GM18505 (cell line): Measurements from ENCODE around the gene NTSR1.

Experiments
- ATAC-seq: cut with Tn5 transposase; IDR thresholded peaks from one replicate; pipeline ENCODE4 v1.9.1; 2021; ENCODE audit not compliant: unreplicated experiment
- POLR2A ChIP-seq: IDR thresholded peaks from 4 replicates; pipeline ENCODE4 v1.6.1; 2011; ENCODE audit warnings: borderline replicate concordance; ENCODE audit not compliant: insufficient read depth, insufficient read length; ENCODE audit errors: extremely low read depth

Gene NTSR1

GRCh38 chr20:62692801-62693523 is 15.7 kb upstream of the NTSR1 start:
- no peak for ATAC-seq
- no peak for TF ChIP-seq POLR2A

DNA sequence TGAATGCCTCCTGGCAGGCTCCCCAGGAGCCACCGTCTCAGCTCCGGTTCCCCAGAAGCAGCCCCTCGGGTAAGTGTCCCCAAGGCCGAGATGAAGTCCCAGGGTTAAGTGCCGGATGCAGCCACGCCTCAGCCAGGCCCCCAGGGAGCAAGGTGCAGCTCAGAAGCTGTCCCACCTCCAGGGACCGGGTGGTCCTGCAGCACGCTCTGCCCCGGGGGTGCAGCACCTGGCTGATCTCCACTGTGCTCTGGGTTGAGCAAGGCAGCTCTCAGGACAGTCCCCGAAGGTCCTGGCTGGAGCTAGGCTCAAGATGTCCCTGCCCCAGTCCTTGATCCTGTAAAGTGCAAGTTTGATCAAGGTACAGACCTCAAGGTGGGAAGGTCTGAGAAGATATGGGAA is 15.1 kb upstream of the NTSR1 start:
- ATAC-seq, result no peak
- TF ChIP-seq POLR2A, result no peak

DNA sequence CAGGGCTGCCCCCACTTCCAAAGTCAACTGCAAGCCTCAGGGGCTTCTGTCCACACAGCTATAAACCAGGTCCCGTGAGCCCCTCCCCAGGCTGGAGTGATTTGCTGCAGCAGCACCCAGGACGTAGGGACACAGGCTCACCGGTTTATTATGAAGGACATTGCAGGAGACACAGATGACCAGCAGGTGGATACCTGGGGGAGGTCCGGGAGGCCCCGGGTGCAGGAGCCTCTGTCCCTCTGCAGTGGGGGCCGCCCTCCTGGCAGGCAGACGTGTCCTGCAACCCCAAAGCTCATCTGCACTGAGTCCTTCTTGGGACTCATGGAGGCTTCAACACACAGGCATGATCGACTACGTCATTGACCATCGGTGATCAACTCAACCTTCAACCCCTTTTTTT is 14.5 kb upstream of the NTSR1 start:
- no peak for ATAC-seq
- TF ChIP-seq POLR2A, result no peak

DNA sequence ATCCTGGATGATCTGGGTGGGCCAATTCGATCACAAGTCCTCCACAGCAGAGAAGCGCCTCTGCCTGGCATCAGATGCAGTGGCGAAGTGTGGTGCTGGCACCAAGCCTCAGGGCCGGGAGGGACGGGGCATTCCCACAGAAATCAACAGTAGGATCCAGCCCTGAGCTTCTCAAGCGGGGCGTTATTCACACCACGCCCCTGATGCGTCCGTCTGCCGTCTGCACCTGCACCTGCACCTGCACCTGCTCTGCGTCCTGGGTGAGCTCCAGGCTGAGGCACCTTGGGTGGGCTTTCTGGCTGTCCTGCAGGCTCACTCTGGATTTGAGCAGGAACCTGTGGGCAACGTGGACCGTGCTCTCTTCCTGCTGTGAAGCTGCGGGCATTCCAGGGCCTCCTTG is 13.8 kb upstream of the NTSR1 start:
- no peak for ATAC-seq
- no peak for TF ChIP-seq POLR2A

GRCh38 chr20:62695448-62696414 is 12.9 kb upstream of the NTSR1 start:
- no peak for TF ChIP-seq POLR2A

DNA sequence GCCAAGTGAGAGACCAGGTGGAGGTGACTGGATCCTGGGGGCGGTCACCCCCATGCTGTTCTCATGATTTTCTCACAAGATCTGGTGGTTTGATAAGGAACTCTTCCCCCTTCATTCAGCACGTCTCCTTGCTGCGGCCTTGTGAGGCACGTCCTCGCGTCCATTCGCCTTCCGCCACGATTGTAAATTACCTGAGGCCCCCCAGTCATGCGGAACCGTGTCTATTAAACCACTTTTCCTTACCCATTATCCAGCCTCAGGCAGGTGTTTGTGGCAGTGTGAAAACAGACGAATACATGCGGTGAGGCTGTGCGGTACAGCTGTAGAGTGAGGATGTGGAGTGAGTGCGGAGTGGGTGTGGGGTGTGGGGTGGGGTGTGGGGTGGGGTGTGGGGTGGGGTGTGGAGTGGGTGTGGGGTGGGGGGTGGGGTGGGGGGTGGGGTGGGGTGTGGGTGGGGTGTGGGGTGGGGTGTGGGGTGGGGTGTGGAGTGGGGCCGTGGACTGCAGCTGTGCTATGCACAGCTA is 12.1 kb upstream of the NTSR1 start:
- no peak for ATAC-seq
- no peak for TF ChIP-seq POLR2A

More at GRCh38 chr20:62695448-62696414, 12.9 kb upstream of the NTSR1 start:
- ATAC-seq, result no peak

DNA sequence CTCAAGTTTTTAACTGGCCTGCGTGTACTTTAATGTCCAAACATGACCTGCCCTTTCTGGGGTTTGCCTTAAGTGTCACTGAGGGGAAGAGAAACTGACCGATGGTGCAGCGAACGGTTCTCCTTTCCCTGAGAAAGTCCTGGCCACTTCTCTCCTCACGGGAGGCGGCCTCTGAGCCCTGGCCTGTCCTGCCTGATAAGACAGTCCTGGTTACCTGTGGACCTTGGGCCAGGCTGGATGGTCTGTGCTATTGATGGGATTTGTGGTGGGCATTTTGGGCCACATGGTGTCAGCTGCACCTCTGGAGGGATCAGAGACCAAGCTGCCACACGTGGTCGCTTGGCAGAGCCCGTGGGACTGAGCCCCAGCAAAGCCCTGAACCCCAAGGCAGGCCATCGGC is 11.6 kb upstream of the NTSR1 start:
- TF ChIP-seq POLR2A, result no peak
- ATAC-seq, result no peak

- no peak for TF ChIP-seq POLR2A
- ATAC-seq, result no peak
Measured at GRCh38 chr20:62697468-62697912, 11.1 kb upstream of the NTSR1 start.

DNA sequence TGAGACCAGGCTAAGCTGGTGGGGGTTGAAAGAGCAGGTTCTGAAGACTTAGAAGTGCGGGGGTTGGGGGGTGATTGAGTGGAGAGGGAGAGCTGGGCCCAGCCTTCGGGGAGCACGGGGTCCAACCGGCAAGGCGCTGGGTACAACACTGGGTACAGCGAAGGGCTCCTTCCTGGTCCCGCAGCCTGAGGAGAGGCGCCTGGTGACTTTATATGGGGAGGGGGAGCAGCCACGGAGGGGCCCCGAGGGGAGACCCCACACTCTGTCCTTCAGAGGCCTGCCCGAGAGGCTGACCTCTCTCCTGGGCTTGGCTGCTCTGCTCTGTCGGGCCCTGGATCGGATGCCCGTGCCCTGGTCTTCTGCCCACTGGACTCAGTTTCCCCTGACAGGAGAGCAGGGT is 10.4 kb upstream of the NTSR1 start:
- no peak for TF ChIP-seq POLR2A
- no peak for ATAC-seq

DNA sequence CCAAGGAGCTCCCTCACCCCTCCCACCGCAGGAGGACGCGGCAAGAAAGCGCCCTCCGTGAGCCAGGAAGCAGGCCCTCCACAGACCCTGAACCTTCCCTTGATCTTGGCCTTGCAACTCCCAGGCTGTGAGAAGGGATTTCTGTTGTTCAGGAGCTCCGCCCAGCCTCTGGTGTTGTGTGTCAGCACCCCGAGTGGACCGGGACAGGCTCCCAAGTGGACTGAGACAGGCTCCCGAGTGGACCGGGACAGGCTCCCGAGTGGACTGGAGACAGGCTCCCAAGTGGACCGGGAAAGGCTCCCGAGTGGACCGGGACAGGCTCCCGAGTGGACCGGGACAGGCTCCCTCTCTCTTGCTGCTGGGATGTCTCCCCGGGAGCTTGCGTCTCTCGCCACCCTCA is 9.3 kb upstream of the NTSR1 start:
- ATAC-seq, result no peak
- TF ChIP-seq POLR2A, result no peak

- no peak for TF ChIP-seq POLR2A
- no peak for ATAC-seq
Measured at GRCh38 chr20:62699741-62700140, 8.9 kb upstream of the NTSR1 start.

- no peak for TF ChIP-seq POLR2A
Measured at GRCh38 chr20:62700261-62700930, 8.2 kb upstream of the NTSR1 start.

More at GRCh38 chr20:62700261-62700930, 8.2 kb upstream of the NTSR1 start:
- no peak for ATAC-seq
